ENCODE results near the gene MTA2. TPM values are rescaled to one million over a fixed set of nuclear protein-coding genes. Genes with fewer than 3 reads are reported as not detected.

The MTA2 gene
- polyA plus RNA-seq, 2 of the 4 experiments (the other 2 are of a cell fraction) = 21.8 to 85.0 TPM

DNA sequence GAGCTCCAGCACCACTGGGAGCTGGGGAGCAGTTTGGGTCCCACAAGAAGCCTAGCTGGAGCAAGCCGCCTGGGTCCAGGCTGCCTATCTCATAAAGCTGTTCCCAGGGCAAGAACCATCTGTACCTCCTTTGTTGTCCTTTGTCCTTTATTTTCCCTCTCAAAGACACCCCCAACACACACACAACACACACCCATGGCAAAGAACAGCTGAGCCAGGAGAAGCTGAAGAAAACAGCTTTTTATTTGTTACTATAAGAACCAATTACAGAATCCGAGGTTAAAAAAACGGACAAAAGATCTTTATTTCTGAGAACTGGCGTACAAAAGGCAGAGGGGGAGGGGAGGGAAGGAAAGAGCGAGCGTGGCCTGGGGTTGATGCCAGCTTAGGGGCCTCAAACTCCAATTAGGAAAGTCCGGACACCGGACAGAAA is 8.7 kb downstream of the MTA2 start:
- ChIA-PET CTCF (interaction anchor here (0.8 to 4.9 kb wide), 17 partner anchors 8 to 269 kb away, joined by 3 to 32 read pairs (median 5); partner anchors contain the start of genes B3GAT3, EML3, MTA2 and ROM1), POLR2A (interaction anchor here (1.3 to 3.8 kb wide), 6 partner anchors 8 to 248 kb away, joined by 4 to 75 read pairs (median 25); partner anchors contain the start of genes C11orf98, CSKMT, GANAB and MTA2)
- FAIRE-seq = no peak

DNA sequence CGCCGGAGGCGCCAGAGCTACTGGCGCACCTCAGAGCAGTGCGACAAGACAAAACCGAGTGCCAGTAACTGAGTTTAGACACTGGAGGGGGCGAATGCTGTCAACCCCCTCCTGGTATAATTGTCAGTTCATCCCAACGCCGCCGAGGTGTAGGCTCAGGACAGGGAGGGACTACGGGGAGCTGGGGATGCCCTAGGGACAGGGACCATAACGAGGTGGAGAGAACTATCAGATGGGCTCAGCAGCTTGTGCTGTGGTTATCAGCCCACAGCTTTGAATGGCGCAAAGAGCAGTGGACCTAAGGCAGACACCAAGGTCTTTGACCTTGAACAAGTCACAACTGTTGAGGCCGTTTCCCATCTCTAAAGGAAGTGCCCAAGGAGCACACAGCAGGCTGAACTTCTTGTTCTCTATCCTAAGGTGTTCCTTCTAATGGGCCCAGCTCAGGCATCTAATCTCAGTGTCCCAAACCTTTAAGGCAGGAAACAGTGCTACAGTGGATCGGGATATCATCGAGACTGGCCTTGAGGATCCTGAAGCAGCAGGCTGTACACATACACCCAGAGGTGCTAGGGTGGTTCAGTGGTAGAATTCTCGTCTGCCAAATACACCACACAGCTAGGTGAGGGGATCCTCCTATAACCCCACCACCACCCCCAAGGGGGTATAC is 9.4 kb downstream of the MTA2 start:
- ChIA-PET POLR2A (interaction anchor here (0.7 to 3.8 kb wide), 42 partner anchors 8 to 625 kb away, joined by 3 to 93 read pairs (median 6); partner anchors contain the start of genes AHNAK, B3GAT3, C11orf98 and CSKMT), CTCF (interaction anchor here (0.6 to 4.9 kb wide), 24 partner anchors 9 to 270 kb away, joined by 3 to 32 read pairs (median 5); partner anchors contain the start of genes B3GAT3, EML3, MTA2 and ROM1)
- Histone ChIP-seq H3K4me2 (peak overlapping the region; percentile 90), H3K27ac (peak overlapping the region; percentile 80 to 90), H3K4me3 (peak overlapping the region; percentile 79), H3K4me1 (peaks cover 48% of the 10 kb centered on the region), H3K9me3 (no peaks in the 10 kb centered on the region)
- FAIRE-seq (no peak), DNase-seq (ENCODE audit: low read depth in 1 of 2, low spot score in 1 of 2) (no peak), ATAC-seq (peak; percentile 5 to 10; a peak in 4 of 6 replicates)
- TF ChIP-seq NFE2L2 (conservative IDR thresholded peaks at IDR 0.05; ENCODE audit: low read length) = no peak
- 49% methylated on average over 14 of the region's 17 CpGs for WGBS (ENCODE audit: missing lambda C conversion rate)

More for the DNA sequence above, 8.7 kb downstream of the MTA2 start:
- WGBS (ENCODE audit: missing lambda C conversion rate) = 56% methylated on average over 8 of the region's 8 CpGs
- no peak overlapping the region for H3K4me2 ChIP-seq
- no peak for TF ChIP-seq MAZ (IDR thresholded peaks at IDR 0.05; ENCODE audit: borderline replicate concordance, low read depth, low read length)
- no peak for TF ChIP-seq NFE2L2 (conservative IDR thresholded peaks at IDR 0.05; ENCODE audit: low read length)
- no peak for TF ChIP-seq CBX2 (IDR thresholded peaks at IDR 0.05; ENCODE audit: borderline replicate concordance, low read depth)
- no peak for TF ChIP-seq HEYL (CRISPR knock-in tag; IDR thresholded peaks at IDR 0.05)
- no peak for TF ChIP-seq RNF2 (IDR thresholded peaks at IDR 0.05; ENCODE audit: borderline replicate concordance, low read depth)
- no peak for TF ChIP-seq ZFP36 (IDR thresholded peaks at IDR 0.05; ENCODE audit: borderline replicate concordance, partially characterized antibody)
- no peak for TF ChIP-seq TFCP2L1 (CRISPR knock-in tag; IDR thresholded peaks at IDR 0.05)
- TF ChIP-seq, protein P1, sequence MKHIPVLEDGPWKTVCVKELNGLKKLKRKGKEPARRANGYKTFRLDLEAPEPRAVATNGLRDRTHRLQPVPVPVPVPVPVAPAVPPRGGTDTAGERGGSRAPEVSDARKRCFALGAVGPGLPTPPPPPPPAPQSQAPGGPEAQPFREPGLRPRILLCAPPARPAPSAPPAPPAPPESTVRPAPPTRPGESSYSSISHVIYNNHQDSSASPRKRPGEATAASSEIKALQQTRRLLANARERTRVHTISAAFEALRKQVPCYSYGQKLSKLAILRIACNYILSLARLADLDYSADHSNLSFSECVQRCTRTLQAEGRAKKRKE (CRISPR knock-in tag; IDR thresholded peaks at IDR 0.05; ENCODE audit: low read depth) = no peak
- TF ChIP-seq CEBPB (IDR thresholded peaks at IDR 0.05) = no peak
- TF ChIP-seq ZSCAN20 (CRISPR knock-in tag; IDR thresholded peaks at IDR 0.05) = no peak
- TF ChIP-seq, protein P2, sequence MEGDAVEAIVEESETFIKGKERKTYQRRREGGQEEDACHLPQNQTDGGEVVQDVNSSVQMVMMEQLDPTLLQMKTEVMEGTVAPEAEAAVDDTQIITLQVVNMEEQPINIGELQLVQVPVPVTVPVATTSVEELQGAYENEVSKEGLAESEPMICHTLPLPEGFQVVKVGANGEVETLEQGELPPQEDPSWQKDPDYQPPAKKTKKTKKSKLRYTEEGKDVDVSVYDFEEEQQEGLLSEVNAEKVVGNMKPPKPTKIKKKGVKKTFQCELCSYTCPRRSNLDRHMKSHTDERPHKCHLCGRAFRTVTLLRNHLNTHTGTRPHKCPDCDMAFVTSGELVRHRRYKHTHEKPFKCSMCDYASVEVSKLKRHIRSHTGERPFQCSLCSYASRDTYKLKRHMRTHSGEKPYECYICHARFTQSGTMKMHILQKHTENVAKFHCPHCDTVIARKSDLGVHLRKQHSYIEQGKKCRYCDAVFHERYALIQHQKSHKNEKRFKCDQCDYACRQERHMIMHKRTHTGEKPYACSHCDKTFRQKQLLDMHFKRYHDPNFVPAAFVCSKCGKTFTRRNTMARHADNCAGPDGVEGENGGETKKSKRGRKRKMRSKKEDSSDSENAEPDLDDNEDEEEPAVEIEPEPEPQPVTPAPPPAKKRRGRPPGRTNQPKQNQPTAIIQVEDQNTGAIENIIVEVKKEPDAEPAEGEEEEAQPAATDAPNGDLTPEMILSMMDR (IDR thresholded peaks at IDR 0.05) = no peak
- TF ChIP-seq, protein P3, sequence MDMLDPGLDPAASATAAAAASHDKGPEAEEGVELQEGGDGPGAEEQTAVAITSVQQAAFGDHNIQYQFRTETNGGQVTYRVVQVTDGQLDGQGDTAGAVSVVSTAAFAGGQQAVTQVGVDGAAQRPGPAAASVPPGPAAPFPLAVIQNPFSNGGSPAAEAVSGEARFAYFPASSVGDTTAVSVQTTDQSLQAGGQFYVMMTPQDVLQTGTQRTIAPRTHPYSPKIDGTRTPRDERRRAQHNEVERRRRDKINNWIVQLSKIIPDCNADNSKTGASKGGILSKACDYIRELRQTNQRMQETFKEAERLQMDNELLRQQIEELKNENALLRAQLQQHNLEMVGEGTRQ (IDR thresholded peaks at IDR 0.05) = no peak
- no peak for TF ChIP-seq HOXB5 (CRISPR knock-in tag; IDR thresholded peaks at IDR 0.05)
- no peak for TF ChIP-seq FOSB (CRISPR knock-in tag; IDR thresholded peaks at IDR 0.05)
- TF ChIP-seq KDM1A (IDR thresholded peaks at IDR 0.05; ENCODE audit: low read depth) = no peak
- no peak for TF ChIP-seq CBX8 (IDR thresholded peaks at IDR 0.05)
- TF ChIP-seq POLR2AphosphoS2 (conservative IDR thresholded peaks at IDR 0.05; ENCODE audit: low read length) = no peak
- ATAC-seq (no peak), DNase-seq (ENCODE audit: low read depth in 1 of 2, low spot score in 1 of 2) (no peak)
- H3K27ac ChIP-seq = no peak overlapping the region
- peaks cover 41% of the 10 kb centered on the region for H3K4me1 ChIP-seq
- H3K9me3 ChIP-seq = no peaks in the 10 kb centered on the region
- no peak overlapping the region for H3K4me3 ChIP-seq
